Fibroblast of skin of scalp (primary cell): ENCODE data around the gene SRSF1. TPM values are rescaled to one million over a fixed set of nuclear protein-coding genes. Genes with fewer than 3 reads are reported as not detected.
"Not testable (repeated sequence)": the region's sequence is repeated elsewhere in the genome, so short reads cannot be mapped to it uniquely, and the experiment has no call there.

Experiments
- DNase-seq: peaks from one replicate; pipeline ENCODE4 v3.0.0-alpha.2; 2013
- polyA plus RNA-seq, 2 experiments: library from polyadenylated mRNA; unstranded; fragments of 120-200 nt; gene quantifications; one replicate each; pipeline ENCODE4 v1.2.1, GENCODE V29; 2013; ENCODE audit not compliant: insufficient read length in 2 of 2

Gene SRSF1
- polyA plus RNA-seq (2013, experiment 1 of 2; ENCODE audit: insufficient read length): 240 TPM
- 229 TPM for polyA plus RNA-seq (2013, experiment 2 of 2; ENCODE audit: insufficient read length)

- DNase-seq: peak; percentile 99
Observed at GRCh38 chr17:58006924-58007780, at the start of gene SRSF1. SRSF1 (minus strand) TSS chr17:58007246; CDS start chr17:58007137, 109 bp downstream.

- DNase-seq: no peak
Observed at GRCh38 chr17:58056476-58056875, 49.4 kb upstream of the SRSF1 start.

GRCh38 chr17:58054641-58055040 lies 47.6 kb upstream of the SRSF1 start:
- DNase-seq: no peak

- DNase-seq: no peak
Observed at GRCh38 chr17:58052945-58053715, 46.1 kb upstream of the SRSF1 start.

GRCh38 chr17:58052407-58052806 lies 45.4 kb upstream of the SRSF1 start:
- no peak for DNase-seq

- DNase-seq: no peak
Observed at GRCh38 chr17:58051468-58051867, 44.4 kb upstream of the SRSF1 start.

- DNase-seq: no peak
Observed at GRCh38 chr17:58050966-58051365, 43.9 kb upstream of the SRSF1 start.

- no peak for DNase-seq
Observed at GRCh38 chr17:58049533-58049932, 42.5 kb upstream of the SRSF1 start.

GRCh38 chr17:58047376-58048150 lies 40.5 kb upstream of the SRSF1 start:
- DNase-seq: peak; percentile 20

GRCh38 chr17:58046239-58047094 lies 39.4 kb upstream of the SRSF1 start:
- DNase-seq: peak; percentile 8

- DNase-seq: not testable (repeated sequence)
Observed at GRCh38 chr17:58044256-58044655, 37.2 kb upstream of the SRSF1 start.

- no peak for DNase-seq
Observed at GRCh38 chr17:58043221-58044181, 36.5 kb upstream of the SRSF1 start.

- DNase-seq: no peak
Observed at GRCh38 chr17:58041161-58041560, 34.1 kb upstream of the SRSF1 start.

GRCh38 chr17:58040386-58040785 lies 33.3 kb upstream of the SRSF1 start:
- DNase-seq: no peak

GRCh38 chr17:58039975-58040374 lies 32.9 kb upstream of the SRSF1 start:
- no peak for DNase-seq

GRCh38 chr17:58032691-58033415 lies 25.8 kb upstream of the SRSF1 start:
- DNase-seq: no peak

- no peak for DNase-seq
Observed at GRCh38 chr17:58028578-58028977, 21.5 kb upstream of the SRSF1 start.

GRCh38 chr17:58020401-58020800 lies 13.4 kb upstream of the SRSF1 start:
- DNase-seq: no peak

GRCh38 chr17:58019521-58019920 lies 12.5 kb upstream of the SRSF1 start:
- no peak for DNase-seq

- DNase-seq: no peak
Observed at GRCh38 chr17:58019039-58019438, 12.0 kb upstream of the SRSF1 start.
